SK-N-MC (cell line): ENCODE measurements around the gene VPS52.

Experiments
- FOXP2 ChIP-seq: optimal IDR thresholded peaks from 2 replicates; pipeline ENCODE3; 2011; ENCODE audit warnings: mild to moderate bottlenecking, moderate library complexity; ENCODE audit not compliant: insufficient read depth; ENCODE audit errors: extremely low read length, control extremely low read depth
- POLR2AphosphoS5 ChIP-seq: IDR thresholded peaks from 2 replicates; pipeline ENCODE4 v1.6.1; 2012; ENCODE audit warnings: mild to moderate bottlenecking, low read depth, low read length, borderline replicate concordance

DNA sequence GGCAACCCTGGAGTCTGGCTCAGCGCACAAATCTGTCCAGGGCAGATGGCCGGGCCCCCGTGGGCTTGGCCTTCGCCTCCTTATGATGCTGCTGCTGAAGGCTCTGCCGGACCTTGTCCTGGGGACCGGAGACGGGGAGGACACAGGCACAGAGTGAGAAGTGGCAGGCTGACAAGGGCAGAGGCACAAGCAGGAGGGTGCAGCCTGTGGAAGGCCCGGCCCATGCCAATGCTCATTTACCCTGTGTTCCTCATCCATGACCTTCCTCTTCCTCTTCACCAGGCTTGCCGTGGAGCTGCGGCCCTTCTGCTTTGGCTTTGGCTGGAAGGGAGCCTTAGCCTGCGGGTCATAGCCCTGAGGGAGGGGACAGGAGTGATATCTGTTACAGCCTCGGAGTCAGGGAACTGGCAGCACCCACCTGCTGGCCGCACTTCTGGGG lies 7.6 kb upstream of the VPS52 start:
- TF ChIP-seq FOXP2 = no peak
- TF ChIP-seq POLR2AphosphoS5 = no peak; the same call in 1 of the 2 replicates
